ENCODE data around the gene KRTAP1-5. TPM values are rescaled to one million over a fixed set of nuclear protein-coding genes. Genes with fewer than 3 reads are reported as not detected.

Gene KRTAP1-5
- total and polyA plus RNA-seq, 2 experiments from 2014 or later = 64.1 to 127 TPM

- in situ Hi-C loops (cut with MboI) = no loop called here
- WGBS, 2 experiments (ENCODE audit: low coverage in 1 of 2, low lambda C conversion rate in 2 of 2, missing lambda C conversion rate in 2 of 2) = 77 to 82% methylated on average over 4 of the region's 4 CpGs
Observed at GRCh38 chr17:41009301-41009760, 17.7 kb downstream of the KRTAP1-5 start.

GRCh38 chr17:41008811-41009210, 18.2 kb downstream of the KRTAP1-5 start, which contains the start of gene KRTAP3-1:
Gene KRTAP3-1 (minus strand): TSS chr17:41009128. CDS start chr17:41009074, 54 bp downstream.
- H3K9ac ChIP-seq = no peak within 1 kb of the TSS
- no peak within 1 kb of the TSS for H3K4me2 ChIP-seq (ENCODE audit: unreplicated experiment)
- H3K4me3 ChIP-seq = no peak within 1 kb of the TSS
- TF ChIP-seq EZH2phosphoT487 (IDR thresholded peaks at IDR 0.05; ENCODE audit: insufficient read depth, low read depth) (no peak), EZH2 (IDR thresholded peaks at IDR 0.05; ENCODE audit: insufficient read depth, poor library complexity, severe bottlenecking) (no peak)
- H4K20me1 ChIP-seq (ENCODE audit: insufficient read depth) = no peaks in the 10 kb centered on the region
- H3F3A ChIP-seq (ENCODE audit: insufficient read depth) = peaks cover 19% of the 10 kb centered on the region
- in situ Hi-C loops (cut with MboI) = no loop called here
- H3K4me1 ChIP-seq (ENCODE audit: insufficient read depth) = peaks cover 12% of the 10 kb centered on the region
- no peaks in the 10 kb centered on the region for H3K9me3 ChIP-seq (ENCODE audit: low read depth)
- no peaks in the 10 kb centered on the region for H3K36me3 ChIP-seq (ENCODE audit: low read depth)
- no peak within 1 kb of the TSS for H2AFZ ChIP-seq
- no peak within 1 kb of the TSS for H3K27ac ChIP-seq
- 90% methylated on average over 7 to 8 of the region's 8 CpGs for WGBS, 2 experiments (ENCODE audit: low coverage in 1 of 2, low lambda C conversion rate in 2 of 2, missing lambda C conversion rate in 2 of 2)
- no peaks in the 10 kb centered on the region for H3K79me2 ChIP-seq (ENCODE audit: insufficient read depth)
- DNase-seq = no peak
- H3K9me2 ChIP-seq (ENCODE audit: insufficient read depth) = no peaks in the 10 kb centered on the region
- no peaks in the 10 kb centered on the region for H3K27me3 ChIP-seq (replicated peaks; ENCODE audit: insufficient read depth)

More at GRCh38 chr17:41009301-41009760, 17.7 kb downstream of the KRTAP1-5 start:
- H4K20me1 ChIP-seq (ENCODE audit: insufficient read depth) = no peaks in the 10 kb centered on the region
- no peaks in the 10 kb centered on the region for H3K79me2 ChIP-seq (ENCODE audit: insufficient read depth)
- H3K9me2 ChIP-seq (ENCODE audit: insufficient read depth) = no peaks in the 10 kb centered on the region
- no peak overlapping the region for H3K4me2 ChIP-seq (ENCODE audit: unreplicated experiment)
- no peak overlapping the region for H2AFZ ChIP-seq
- H3K4me1 ChIP-seq (ENCODE audit: insufficient read depth) = peaks cover 16% of the 10 kb centered on the region
- H3K4me3 ChIP-seq = no peak overlapping the region
- H3K27me3 ChIP-seq (replicated peaks; ENCODE audit: insufficient read depth) = no peaks in the 10 kb centered on the region
- no peak for DNase-seq
- H3K27ac ChIP-seq = no peak overlapping the region
- no peaks in the 10 kb centered on the region for H3K9me3 ChIP-seq (ENCODE audit: low read depth)
- no peaks in the 10 kb centered on the region for H3K36me3 ChIP-seq (ENCODE audit: low read depth)
- TF ChIP-seq EZH2phosphoT487 (IDR thresholded peaks at IDR 0.05; ENCODE audit: insufficient read depth, low read depth) (no peak), EZH2 (IDR thresholded peaks at IDR 0.05; ENCODE audit: insufficient read depth, poor library complexity, severe bottlenecking) (no peak)
- H3F3A ChIP-seq (ENCODE audit: insufficient read depth) = peaks cover 23% of the 10 kb centered on the region
- no peak overlapping the region for H3K9ac ChIP-seq

- Histone ChIP-seq H3K27me3 (replicated peaks; ENCODE audit: insufficient read depth) (no peaks in the 10 kb centered on the region), H3K4me3 (no peak overlapping the region), H2AFZ (no peak overlapping the region), H3K4me2 (ENCODE audit: unreplicated experiment) (no peak overlapping the region), H3K27ac (no peak overlapping the region), H3K9ac (no peak overlapping the region), H3K36me3 (ENCODE audit: low read depth) (no peaks in the 10 kb centered on the region), H3K9me3 (ENCODE audit: low read depth) (no peaks in the 10 kb centered on the region), H4K20me1 (ENCODE audit: insufficient read depth) (no peaks in the 10 kb centered on the region), H3K79me2 (ENCODE audit: insufficient read depth) (no peaks in the 10 kb centered on the region), H3K4me1 (ENCODE audit: insufficient read depth) (peaks cover 9% of the 10 kb centered on the region; the same call in 1 of the 2 replicates), H3K9me2 (ENCODE audit: insufficient read depth) (no peaks in the 10 kb centered on the region), H3F3A (ENCODE audit: insufficient read depth) (no peaks in the 10 kb centered on the region)
- TF ChIP-seq EZH2phosphoT487 (IDR thresholded peaks at IDR 0.05; ENCODE audit: insufficient read depth, low read depth) (no peak), EZH2 (IDR thresholded peaks at IDR 0.05; ENCODE audit: insufficient read depth, poor library complexity, severe bottlenecking) (no peak)
- WGBS, 2 experiments (ENCODE audit: low coverage in 1 of 2, low lambda C conversion rate in 2 of 2, missing lambda C conversion rate in 2 of 2) = 94 to 100% methylated on average over 3 of the region's 3 CpGs
- DNase-seq = no peak
- in situ Hi-C loops (cut with MboI) = no loop called here
Observed at GRCh38 chr17:41004397-41004796, 22.6 kb downstream of the KRTAP1-5 start.

- no peaks in the 10 kb centered on the region for H4K20me1 ChIP-seq (ENCODE audit: insufficient read depth)
- no peaks in the 10 kb centered on the region for H3K36me3 ChIP-seq (ENCODE audit: low read depth)
- no peaks in the 10 kb centered on the region for H3K27me3 ChIP-seq (replicated peaks; ENCODE audit: insufficient read depth)
- H3K4me1 ChIP-seq (ENCODE audit: insufficient read depth) = peaks cover 9% of the 10 kb centered on the region; the same call in 1 of the 2 replicates
- no peak overlapping the region for H3K9ac ChIP-seq
- no peak for TF ChIP-seq EZH2phosphoT487 (IDR thresholded peaks at IDR 0.05; ENCODE audit: insufficient read depth, low read depth)
- TF ChIP-seq EZH2 (IDR thresholded peaks at IDR 0.05; ENCODE audit: insufficient read depth, poor library complexity, severe bottlenecking) = no peak
- 75 to 80% methylated on average over 4 of the region's 4 CpGs for WGBS, 2 experiments (ENCODE audit: low coverage in 1 of 2, low lambda C conversion rate in 2 of 2, missing lambda C conversion rate in 2 of 2)
- no peak for DNase-seq
- H3K4me2 ChIP-seq (ENCODE audit: unreplicated experiment) = no peak overlapping the region
- no peaks in the 10 kb centered on the region for H3K9me3 ChIP-seq (ENCODE audit: low read depth)
- H3K27ac ChIP-seq = no peak overlapping the region
- H3K79me2 ChIP-seq (ENCODE audit: insufficient read depth) = no peaks in the 10 kb centered on the region
- H2AFZ ChIP-seq = no peak overlapping the region
- no peak overlapping the region for H3K4me3 ChIP-seq
- H3F3A ChIP-seq (ENCODE audit: insufficient read depth) = no peaks in the 10 kb centered on the region
- in situ Hi-C loops (cut with MboI) = no loop called here
- no peaks in the 10 kb centered on the region for H3K9me2 ChIP-seq (ENCODE audit: insufficient read depth)
Observed at GRCh38 chr17:41003926-41004325, 23.1 kb downstream of the KRTAP1-5 start.
